HG03432 (cell line): ENCODE data around the gene GPR179.

Source experiments
- ATAC-seq: cut with Tn5 transposase; IDR thresholded peaks from one replicate; pipeline ENCODE4 v1.9.1; 2021; ENCODE audit warnings: mild to moderate bottlenecking, moderate library complexity; ENCODE audit not compliant: unreplicated experiment

Gene GPR179

GRCh38 chr17:38349097-38349730 lies 5.5 kb upstream of the GPR179 start:
- no peak for ATAC-seq

DNA sequence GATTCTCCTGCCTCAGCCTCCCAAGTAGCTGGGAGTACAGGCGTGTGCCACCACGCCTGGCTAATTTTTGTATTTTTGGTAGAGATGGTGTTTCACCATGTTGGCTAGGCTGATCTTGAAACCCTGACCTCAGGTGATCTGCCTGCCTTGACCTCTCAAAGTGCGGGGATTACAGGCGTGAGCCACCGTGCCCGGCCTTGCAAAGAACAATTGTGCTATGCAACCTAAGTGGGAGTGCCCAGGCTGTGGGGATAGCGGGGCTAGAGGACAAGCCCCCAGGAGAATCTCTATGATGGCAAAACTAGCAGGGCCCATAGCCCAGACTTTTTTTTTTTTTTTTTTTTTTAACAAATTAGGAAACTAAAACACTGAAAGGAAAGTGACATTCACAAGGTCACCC lies 2.0 kb upstream of the GPR179 start:
- ATAC-seq, result no peak

DNA sequence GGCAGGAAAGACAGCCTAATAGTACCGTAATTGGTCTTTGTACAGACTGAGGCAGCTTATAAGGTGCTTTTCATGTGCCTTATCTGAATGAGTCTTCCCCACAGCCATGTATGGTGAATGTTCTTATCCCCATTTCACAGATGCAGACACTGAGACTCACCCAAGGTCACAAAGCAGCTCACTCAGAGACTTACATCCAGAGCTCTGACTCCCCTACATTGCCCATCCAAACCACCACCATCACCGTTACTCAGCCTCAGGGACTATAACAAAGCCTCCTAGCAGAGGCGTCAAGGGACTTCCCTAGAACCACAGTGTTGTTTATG lies 627 bp upstream of the GPR179 start:
- no peak for ATAC-seq

GRCh38 chr17:38342886-38343607 lies 709 bp downstream of the GPR179 start:
- ATAC-seq, result no peak

GRCh38 chr17:38341035-38341721 lies 2.6 kb downstream of the GPR179 start:
- ATAC-seq, result no peak

GRCh38 chr17:38339891-38340290 lies 3.9 kb downstream of the GPR179 start:
- ATAC-seq, result no peak

GRCh38 chr17:38338535-38338934 lies 5.2 kb downstream of the GPR179 start:
- no peak for ATAC-seq

DNA sequence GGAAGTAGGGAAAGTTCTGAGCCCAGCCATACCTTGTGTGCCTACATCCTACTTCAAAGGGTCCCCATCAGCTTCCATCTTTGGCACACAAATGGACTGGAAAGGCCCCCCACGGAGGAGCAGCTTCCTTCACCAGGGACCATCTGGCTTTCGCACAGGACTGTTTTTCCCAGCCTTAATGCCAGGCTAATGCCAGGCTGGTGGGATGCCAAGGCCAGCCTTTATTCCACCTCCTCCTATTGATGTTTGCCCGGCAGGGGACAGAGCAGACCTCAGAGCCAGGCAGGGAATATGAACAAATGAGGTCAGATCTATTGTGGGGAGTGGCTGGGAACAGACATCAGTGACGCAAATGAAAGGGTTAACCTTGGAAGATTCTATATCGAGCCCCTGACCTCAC lies 5.7 kb downstream of the GPR179 start:
- ATAC-seq, result no peak

DNA sequence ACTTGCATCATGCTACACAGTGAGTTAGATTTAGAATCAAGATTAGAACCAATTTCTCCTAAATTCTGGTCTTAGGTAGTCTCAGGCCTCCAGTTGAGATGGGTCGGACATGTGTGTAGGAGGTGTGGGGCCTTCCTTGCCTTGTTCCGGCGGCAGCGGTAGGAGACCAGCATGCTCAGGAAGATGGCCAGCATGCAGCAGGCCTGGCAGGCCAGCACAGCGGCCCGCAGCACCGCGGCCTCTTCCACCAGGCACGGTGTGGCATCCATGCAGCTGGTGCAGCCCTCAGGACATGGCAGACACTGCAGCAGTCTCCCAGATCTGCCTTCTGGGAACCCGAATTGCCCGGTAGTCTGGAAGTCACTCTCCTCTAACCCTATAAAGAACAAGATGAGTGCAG lies 6.9 kb downstream of the GPR179 start:
- ATAC-seq, result no peak

DNA sequence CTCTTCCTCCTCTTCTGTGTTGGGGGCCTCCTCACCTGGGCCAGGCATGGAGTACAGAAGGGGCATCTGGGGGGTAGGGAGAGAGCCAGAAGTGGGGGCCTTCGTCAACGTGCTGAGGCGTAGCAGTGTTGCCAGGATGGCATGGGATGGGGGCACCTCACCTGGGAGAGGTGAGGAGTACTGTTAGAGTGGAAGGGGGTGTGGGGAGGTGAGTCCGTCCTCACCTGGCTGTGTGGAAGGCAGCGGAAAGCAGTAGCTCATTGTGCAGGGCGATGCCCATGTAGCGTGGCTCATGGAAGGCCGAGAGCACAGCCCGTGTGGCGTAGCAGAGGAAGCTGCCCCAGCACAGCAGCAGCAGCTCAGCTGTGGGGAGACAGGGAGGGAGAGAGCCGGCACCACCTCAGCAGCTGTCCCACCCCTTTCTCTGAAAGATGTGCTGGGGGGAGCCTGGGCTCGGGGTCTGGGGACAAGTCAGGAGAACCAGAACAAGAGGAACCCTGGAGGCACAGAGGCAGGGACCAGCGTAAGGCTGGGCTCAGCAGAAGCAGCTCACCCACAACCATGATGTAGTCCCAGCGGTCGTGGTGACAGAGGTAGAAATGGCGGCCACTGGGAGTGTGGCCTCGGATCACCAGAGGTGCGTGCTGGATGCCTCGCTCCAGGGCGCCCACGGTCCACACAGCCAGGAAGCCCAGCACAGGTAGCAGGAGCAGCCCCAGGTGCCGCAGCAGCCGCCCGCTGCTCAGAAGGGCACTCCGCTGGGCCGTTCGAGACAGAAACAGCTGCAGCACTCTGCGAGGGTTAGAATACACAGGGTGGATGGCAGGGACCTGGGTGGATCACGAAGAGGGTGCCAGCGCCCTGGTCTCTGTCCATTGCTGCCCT lies 9.0 kb downstream of the GPR179 start:
- ATAC-seq, result no peak

- ATAC-seq, result no peak
These were observed 10.0 kb downstream of the GPR179 start for GRCh38 chr17:38333635-38334295.

DNA sequence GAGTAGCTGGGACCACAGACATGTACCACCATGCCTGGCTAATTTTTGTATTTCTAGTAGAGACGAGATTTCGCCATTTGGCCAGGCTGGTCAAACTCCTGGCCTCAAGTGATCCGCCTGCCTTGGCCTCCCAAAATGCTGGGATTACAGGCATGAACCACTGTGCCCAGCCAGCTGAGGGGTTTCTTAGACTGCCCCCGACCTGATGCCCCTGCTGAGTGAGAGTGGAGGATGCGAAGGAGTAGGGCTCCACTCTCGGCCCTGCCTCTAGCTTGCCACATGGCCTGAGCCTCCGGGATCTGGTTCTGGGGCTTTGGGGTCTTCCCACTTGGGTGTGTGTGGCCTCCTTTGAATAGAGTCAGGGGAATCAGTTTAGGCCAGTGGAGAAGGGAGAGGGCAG lies 11.0 kb downstream of the GPR179 start:
- ATAC-seq, result no peak

DNA sequence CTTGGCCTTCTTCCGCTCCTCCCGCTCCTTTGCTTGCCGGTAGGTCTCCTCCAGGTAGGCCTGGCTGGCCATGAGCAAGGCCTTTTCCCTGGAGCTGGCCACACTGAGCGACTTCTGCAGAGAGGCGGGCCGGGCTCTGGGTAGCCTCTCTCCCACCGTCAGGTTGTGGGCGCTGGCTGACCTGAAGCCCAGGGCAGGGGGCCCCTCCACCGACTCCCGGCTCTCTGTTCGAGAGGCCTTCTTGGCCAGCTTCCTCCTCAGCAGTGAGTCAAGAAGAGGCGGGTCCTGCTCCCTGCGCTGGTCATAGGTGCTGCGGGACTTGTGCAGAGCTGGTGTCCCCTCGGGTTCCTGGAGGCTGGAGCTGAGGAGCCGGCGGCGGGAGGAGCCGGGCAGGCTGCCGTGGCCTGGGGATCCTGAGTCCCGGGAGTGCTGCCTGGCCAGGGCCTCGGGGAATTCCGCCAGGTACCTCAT lies 12.8 kb downstream of the GPR179 start:
- ATAC-seq, result no peak

GRCh38 chr17:38329808-38330730 lies 13.7 kb downstream of the GPR179 start:
- ATAC-seq, result no peak

- ATAC-seq, result no peak
These were observed 14.5 kb downstream of the GPR179 start for GRCh38 chr17:38329284-38329683.

GRCh38 chr17:38328620-38329019 lies 15.1 kb downstream of the GPR179 start:
- ATAC-seq, result no peak

GRCh38 chr17:38327936-38328335 lies 15.8 kb downstream of the GPR179 start:
- no peak for ATAC-seq

DNA sequence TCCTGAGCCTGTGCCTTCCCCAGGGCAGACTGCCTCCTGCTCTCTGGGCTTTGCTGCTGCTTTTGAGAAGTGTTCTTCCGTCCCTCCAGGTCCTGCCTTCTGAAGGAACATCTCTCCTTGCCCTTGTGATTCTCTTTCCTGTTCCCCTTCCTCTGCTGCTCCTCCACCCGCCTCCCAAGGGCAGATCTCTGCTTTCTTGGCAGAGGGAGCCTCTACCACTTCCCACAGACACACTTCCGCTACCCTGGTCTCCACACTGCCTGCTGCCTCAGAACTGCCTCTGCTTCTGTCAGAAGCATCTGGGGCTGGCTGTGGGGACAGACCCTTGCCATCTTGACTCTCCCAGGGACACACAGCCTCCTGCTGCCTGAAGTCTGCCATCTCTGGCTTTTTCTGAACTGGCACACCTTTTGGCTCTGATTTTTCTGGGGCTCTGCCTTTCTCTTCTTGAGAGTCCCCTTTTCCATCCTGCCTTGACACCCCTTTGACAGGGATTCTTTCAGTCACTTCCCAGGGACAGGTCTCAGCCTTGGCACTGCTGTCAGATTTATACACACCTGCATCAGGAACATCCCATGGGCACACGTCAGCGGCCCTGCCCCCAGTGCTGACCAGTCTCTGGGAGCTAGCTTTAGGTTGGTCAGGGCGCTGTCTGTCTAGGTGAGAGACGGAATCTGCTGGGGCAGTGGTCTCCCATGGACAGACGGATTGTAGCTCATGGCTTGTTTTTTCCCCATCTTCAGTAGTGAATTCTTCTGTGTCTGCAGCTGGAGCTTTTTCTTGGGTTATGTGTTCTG lies 16.6 kb downstream of the GPR179 start:
- no peak for ATAC-seq
